Measurements from ENCODE around the gene FOXP1. TPM values are rescaled to one million over a fixed set of nuclear protein-coding genes. Genes with fewer than 3 reads are reported as not detected.

FOXP1 gene
- total and polyA plus RNA-seq, 2 of the 8 experiments (the other 6 are each of a cell fraction or from before 2014, with no cell fraction given) = 13.9 to 25.4 TPM

DNA sequence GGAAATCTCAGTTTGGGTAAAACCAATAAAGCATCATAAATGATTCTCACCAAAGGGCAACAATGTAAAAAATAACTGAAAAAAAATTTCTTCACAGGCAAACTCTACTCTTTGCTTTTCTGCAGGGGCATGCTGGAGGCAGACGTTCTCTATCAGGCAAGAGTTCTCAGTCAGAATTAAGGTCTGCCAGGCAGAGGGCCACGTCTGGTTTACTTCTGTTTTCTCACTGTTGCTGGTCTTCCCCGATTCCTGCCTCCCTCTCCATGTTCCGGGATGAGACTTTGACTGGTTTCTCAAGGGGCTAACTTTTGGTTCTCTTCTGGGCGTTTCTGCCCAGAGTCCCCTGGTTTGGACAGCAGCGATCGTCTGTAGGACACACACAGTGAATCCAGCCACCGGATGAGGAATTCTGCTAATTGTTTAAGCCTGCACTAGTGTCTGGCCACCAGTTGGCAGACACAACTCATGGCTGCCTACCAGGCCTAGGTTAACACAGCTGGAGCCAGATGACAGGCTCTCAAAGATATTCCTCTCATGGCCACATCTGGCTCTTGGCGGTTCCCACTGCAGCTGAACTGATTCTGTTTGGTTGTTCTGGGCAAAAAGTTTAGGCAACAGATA, 273.1 kb downstream of the FOXP1 start:
- Histone ChIP-seq H4K8ac (ENCODE audit: extremely low read depth, insufficient read depth, low read length) (no peak overlapping the region), H3K27ac (ENCODE audit: low read depth, low read length) (no peak overlapping the region), H3K14ac (ENCODE audit: insufficient read length) (no peak overlapping the region), H4K5ac (ENCODE audit: insufficient read length, low read depth, low read length) (no peak overlapping the region), H3K36me3 (ENCODE audit: control insufficient read depth in 2 of 4, insufficient read depth in 4 of 4, low read length in 3 of 4) (no peaks in the 10 kb centered on the region), H3K23me2 (ENCODE audit: low read depth, low read length) (no peaks in the 10 kb centered on the region; the same call in 1 of the 2 replicates), H3K4me2 (ENCODE audit: insufficient read depth in 1 of 2, low read depth in 2 of 2, low read length in 2 of 2) (no peak overlapping the region), H2AK5ac (ENCODE audit: low read depth, low read length) (no peak overlapping the region), H2BK5ac (ENCODE audit: low read depth, low read length) (no peak overlapping the region), H4K20me1 (replicated peaks in 1 of 2; ENCODE audit: control insufficient read depth in 1 of 2, insufficient read depth in 2 of 2, low read length in 2 of 2) (no peaks in the 10 kb centered on the region), H3K79me1 (ENCODE audit: low read depth, low read length) (no peaks in the 10 kb centered on the region), H3K4me3 (ENCODE audit: extremely low read depth in 1 of 4, insufficient read depth in 2 of 4, low read depth in 3 of 4, low read length in 4 of 4) (no peak overlapping the region), H3K18ac (ENCODE audit: extremely low read depth, low read length) (no peak overlapping the region), H3K56ac (replicated peaks; ENCODE audit: insufficient read length, low read depth, low read length) (no peak overlapping the region), H3K9ac (replicated peaks in 1 of 4; ENCODE audit: extremely low read depth in 1 of 4, low read depth in 3 of 4, low read length in 3 of 4) (no peak overlapping the region), H3K23ac (ENCODE audit: insufficient read length) (no peak overlapping the region), H3K27me3 (replicated peaks in 1 of 4; ENCODE audit: control insufficient read depth in 3 of 4, extremely low read depth in 1 of 4, insufficient read depth in 3 of 4, low read length in 3 of 4) (no peaks in the 10 kb centered on the region), H2AFZ (ENCODE audit: low read length) (no peak overlapping the region), H4K91ac (replicated peaks; ENCODE audit: insufficient read length, low read length) (peak overlapping the region; percentile 17), H3K4ac (replicated peaks; ENCODE audit: insufficient read length, low read depth, low read length) (no peak overlapping the region), H3K79me2 (ENCODE audit: control insufficient read depth in 1 of 2, insufficient read depth in 2 of 2, low read length in 2 of 2) (0 out of 4 replicates have a peak, but pooled peaks cover 0 to 2% of the 10 kb centered on the region in 2 experiments), H2BK120ac (replicated peaks; ENCODE audit: low read depth, low read length) (no peak overlapping the region), H3K9me3 (ENCODE audit: insufficient read depth in 2 of 2, low read depth in 1 of 2, low read length in 1 of 2) (no peaks in the 10 kb centered on the region), H2BK20ac (ENCODE audit: low read length) (no peak overlapping the region), H2BK15ac (ENCODE audit: low read length) (peak overlapping the region; percentile 18; the same call in 1 of the 2 replicates), H3K4me1 (replicated peaks in 1 of 4; ENCODE audit: control insufficient read depth in 3 of 4, insufficient read depth in 4 of 4, low read length in 3 of 4) (peaks cover 0 to 13% (median 6%) of the 10 kb centered on the region in 4 experiments; a peak in 4 of 7 replicates), H2BK12ac (ENCODE audit: low read depth, low read length) (no peak overlapping the region)
- CTCF ChIA-PET (ENCODE audit: partially characterized antibody) = no interaction called here
- FAIRE-seq (no peak), DNase-seq (ENCODE audit: low read depth in 1 of 2, low spot score in 2 of 2) (no peak)
- WGBS, 2 experiments (ENCODE audit: extremely low coverage in 1 of 2, insufficient coverage in 1 of 2, insufficient read length in 1 of 2, insufficient replicate concordance in 2 of 2, low coverage in 1 of 2, low lambda C conversion rate in 2 of 2, missing lambda C conversion rate in 1 of 2) = 83% methylated on average over 9 of the region's 9 CpGs; no CpG with 5 or more reads in 1 of the 2 experiments
- TF ChIP-seq HDAC2 (IDR thresholded peaks at IDR 0.05; ENCODE audit: borderline replicate concordance in 1 of 2, low read depth in 2 of 2, low read length in 2 of 2) = no peak
- peak; percentile 0 to 31 (median 13); a peak in 3 of 4 replicates for TF ChIP-seq CTCF (IDR thresholded peaks at IDR 0.05; ENCODE audit: control extremely low read depth in 1 of 3, insufficient read depth in 1 of 3, low read depth in 1 of 3, low read length in 3 of 3)
- peak; percentile 29 to 41 for TF ChIP-seq RAD21 (IDR thresholded peaks at IDR 0.05 in 1 of 2, conservative IDR thresholded peaks at IDR 0.05 in 1 of 2; ENCODE audit: low read depth in 2 of 2, low read length in 2 of 2)
- POLR2A ChIA-PET (ENCODE audit: partially characterized antibody) = interaction anchor here (0.7 kb wide), 1 partner anchor 277 kb away, joined by 4 read pairs; no protein-coding TSS in a partner anchor

Measured in H1 (cell line).